Right atrium auricular region (tissue), 2 donors: ENCODE results near the gene WDR43. TPM values are rescaled to one million over a fixed set of nuclear protein-coding genes. Genes with fewer than 3 reads are reported as not detected.

ENCODE experiments used
- DNase-seq: peaks from one replicate; pipeline ENCODE4 v3.0.0-alpha.2; 2019; ENCODE audit warnings: low spot score
- H3K27ac ChIP-seq, 2 donors: fragments of 200-600 bp; sonication (generic); 1 replicate in 1 of 2; 2 replicates in 1 of 2; pipeline ENCODE4 v1.5.1; 2016 to 2019
- H3K27me3 ChIP-seq, 2 donors: fragments of 200-600 bp; sonication (generic); one replicate each; pipeline versions ENCODE4 v1.5.1 to v1.6.0; 2017 to 2019
- H3K36me3 ChIP-seq: fragments of 200-600 bp; sonication (generic); one replicate; pipeline ENCODE4 v1.5.1; 2016
- H3K4me1 ChIP-seq, 2 donors: fragments of 200-600 bp; sonication (generic); one replicate each; pipeline versions ENCODE4 v1.5.1 to v1.6.0; 2017 to 2019
- H3K4me3 ChIP-seq, 2 donors: fragments of 200-600 bp; sonication (generic); 1 replicate in 1 of 2; 2 replicates in 1 of 2; pipeline ENCODE4 v1.5.1; 2017 to 2019; ENCODE audit warnings: mild to moderate bottlenecking in 1 of 2, moderate library complexity in 1 of 2
- H3K9me3 ChIP-seq, 2 donors: fragments of 200-600 bp; sonication (generic); one replicate each; pipeline ENCODE4 v1.5.1; 2019
- CTCF ChIP-seq, 2 donors: fragments of 200-600 bp; sonication (generic); IDR thresholded peaks; one replicate each; pipeline ENCODE4 v1.5.1; 2019; ENCODE audit warnings: antibody characterized with exemption in 2 of 2
- total RNA-seq, 2 donors: library from RNA; depleted of rRNA; stranded (reverse); fragments of >200 nt; gene quantifications; one replicate each; pipeline ENCODE4 v1.1.0, GENCODE V29; 2016

WDR43 gene
- total RNA-seq, 2 donors from 2014 or later: 17.8 to 18.9 TPM

DNA sequence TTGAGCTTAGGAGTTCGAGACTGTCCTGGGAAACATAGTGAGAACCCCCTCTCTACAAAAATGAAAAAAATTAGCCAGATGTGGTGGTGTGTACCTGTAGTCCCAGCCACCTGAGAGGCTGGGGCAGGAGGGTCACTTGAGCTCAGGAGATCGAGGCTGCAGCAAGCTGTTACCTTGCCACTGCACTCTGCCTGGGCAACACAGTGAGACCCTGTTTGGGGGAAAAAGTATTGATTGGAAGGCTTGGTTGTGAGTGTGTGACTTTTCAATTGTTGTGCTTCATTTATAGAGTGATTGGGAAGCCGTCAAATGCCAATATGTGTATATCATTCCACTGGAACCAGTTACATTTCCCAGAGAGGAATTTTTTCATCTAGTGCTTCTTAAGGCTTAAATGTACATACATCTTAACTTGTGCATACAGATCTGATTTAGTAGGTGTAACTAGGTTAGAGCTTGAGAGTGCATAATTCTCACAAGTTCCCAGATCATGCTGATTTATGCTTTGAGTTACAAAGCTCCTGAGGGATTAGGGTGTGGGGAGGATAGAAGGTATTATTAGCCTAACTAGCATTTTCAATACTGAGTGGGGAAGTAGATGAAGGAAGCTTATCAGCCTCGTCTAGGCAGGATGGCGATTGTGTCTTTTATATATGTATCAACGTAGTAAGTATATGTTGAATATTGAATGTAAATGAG, 15.3 kb downstream of the WDR43 start:
- TF ChIP-seq CTCF (IDR thresholded peaks at IDR 0.05): no peak
- Histone ChIP-seq H3K9me3 (no peaks in the 10 kb centered on the region), H3K4me3 (no peak overlapping the region), H3K4me1 (no peaks in the 10 kb centered on the region), H3K27ac (no peak overlapping the region), H3K36me3 (peaks cover 81% of the 10 kb centered on the region), H3K27me3 (no peaks in the 10 kb centered on the region)
- DNase-seq: no peak

DNA sequence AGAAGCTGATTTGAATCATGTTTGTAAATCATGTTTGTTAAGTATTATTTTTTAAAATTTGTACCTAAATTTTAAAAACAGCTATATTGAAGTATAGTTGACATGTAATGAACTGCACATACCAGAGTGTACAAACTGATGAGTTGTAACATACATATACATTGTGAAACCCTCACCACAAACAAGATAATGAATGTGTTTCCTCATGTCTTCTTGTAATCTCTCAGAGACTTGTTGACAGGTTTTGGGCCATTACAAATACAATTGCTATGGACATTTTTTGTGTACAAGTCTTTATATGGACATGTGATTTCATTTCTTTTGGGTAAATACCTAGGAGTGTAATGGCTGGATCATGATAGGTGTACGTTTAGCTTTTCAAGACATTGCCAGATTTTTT, 21.5 kb downstream of the WDR43 start:
- Histone ChIP-seq H3K27me3 (no peaks in the 10 kb centered on the region), H3K36me3 (peaks cover 42% of the 10 kb centered on the region), H3K4me1 (no peaks in the 10 kb centered on the region), H3K27ac (no peak overlapping the region), H3K9me3 (no peaks in the 10 kb centered on the region), H3K4me3 (no peak overlapping the region)
- DNase-seq: no peak
- no peak for TF ChIP-seq CTCF (IDR thresholded peaks at IDR 0.05)

GRCh38 chr2:28926847-28927246, 32.4 kb downstream of the WDR43 start:
- TF ChIP-seq CTCF (IDR thresholded peaks at IDR 0.05): no peak
- no peak for DNase-seq
- Histone ChIP-seq H3K4me1 (no peaks in the 10 kb centered on the region), H3K4me3 (no peak overlapping the region), H3K27ac (no peak overlapping the region), H3K27me3 (no peaks in the 10 kb centered on the region), H3K9me3 (no peaks in the 10 kb centered on the region), H3K36me3 (peaks cover 78% of the 10 kb centered on the region)

DNA sequence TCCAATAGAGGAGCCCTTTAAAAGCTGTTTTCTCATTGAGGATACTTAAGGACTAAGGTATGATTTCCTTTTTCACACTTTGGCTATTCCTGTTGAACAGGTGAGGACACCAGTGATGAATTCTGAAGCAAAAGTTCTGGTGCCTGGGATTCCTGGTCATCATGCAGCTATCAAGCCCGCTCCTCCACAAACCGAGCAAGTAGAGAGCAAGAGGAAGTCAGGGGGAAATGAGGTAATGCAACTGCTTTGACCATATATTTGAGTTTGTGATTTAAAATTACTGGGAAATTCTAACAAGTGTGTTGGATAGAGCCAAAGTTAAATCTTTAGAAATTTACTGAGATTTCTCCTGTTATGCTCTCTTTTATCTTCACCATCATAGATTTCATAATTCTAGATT, 33.0 kb downstream of the WDR43 start:
- Histone ChIP-seq H3K4me3 (no peak overlapping the region), H3K27ac (no peak overlapping the region), H3K27me3 (no peaks in the 10 kb centered on the region), H3K9me3 (no peaks in the 10 kb centered on the region), H3K4me1 (no peaks in the 10 kb centered on the region), H3K36me3 (peaks cover 76% of the 10 kb centered on the region)
- TF ChIP-seq CTCF (IDR thresholded peaks at IDR 0.05): no peak
- DNase-seq: no peak

GRCh38 chr2:28927878-28928277, 33.4 kb downstream of the WDR43 start:
- H3K36me3 ChIP-seq: peaks cover 73% of the 10 kb centered on the region
- H3K27ac ChIP-seq: no peak overlapping the region
- H3K4me1 ChIP-seq: no peaks in the 10 kb centered on the region
- H3K9me3 ChIP-seq: no peaks in the 10 kb centered on the region
- TF ChIP-seq CTCF (IDR thresholded peaks at IDR 0.05): no peak
- no peak for DNase-seq
- no peaks in the 10 kb centered on the region for H3K27me3 ChIP-seq
- no peak overlapping the region for H3K4me3 ChIP-seq

- H3K36me3 ChIP-seq: peaks cover 71% of the 10 kb centered on the region
- H3K4me1 ChIP-seq: no peaks in the 10 kb centered on the region
- DNase-seq: no peak
- no peak for TF ChIP-seq CTCF (IDR thresholded peaks at IDR 0.05)
- no peak overlapping the region for H3K27ac ChIP-seq
- H3K4me3 ChIP-seq: no peak overlapping the region
- no peaks in the 10 kb centered on the region for H3K9me3 ChIP-seq
- H3K27me3 ChIP-seq: no peaks in the 10 kb centered on the region
These were observed 35.1 kb downstream of the WDR43 start for GRCh38 chr2:28929581-28929980.
